Activated CD8-positive, alpha-beta memory T cell treated with anti-CD3 and anti-CD28 coated beads, Interleukin-2, amount 50 U/mL, for 1 hour (primary cell): ENCODE data around the gene MAP7D2.
"Not testable (repeated sequence)": the region's sequence is repeated elsewhere in the genome, so short reads cannot be mapped to it uniquely, and the experiment has no call there.

Experiments used
- DNase-seq: peaks from one replicate; pipeline ENCODE4 v3.0.0-alpha.2; 2020; ENCODE audit errors: extremely low read depth

The MAP7D2 gene

DNA sequence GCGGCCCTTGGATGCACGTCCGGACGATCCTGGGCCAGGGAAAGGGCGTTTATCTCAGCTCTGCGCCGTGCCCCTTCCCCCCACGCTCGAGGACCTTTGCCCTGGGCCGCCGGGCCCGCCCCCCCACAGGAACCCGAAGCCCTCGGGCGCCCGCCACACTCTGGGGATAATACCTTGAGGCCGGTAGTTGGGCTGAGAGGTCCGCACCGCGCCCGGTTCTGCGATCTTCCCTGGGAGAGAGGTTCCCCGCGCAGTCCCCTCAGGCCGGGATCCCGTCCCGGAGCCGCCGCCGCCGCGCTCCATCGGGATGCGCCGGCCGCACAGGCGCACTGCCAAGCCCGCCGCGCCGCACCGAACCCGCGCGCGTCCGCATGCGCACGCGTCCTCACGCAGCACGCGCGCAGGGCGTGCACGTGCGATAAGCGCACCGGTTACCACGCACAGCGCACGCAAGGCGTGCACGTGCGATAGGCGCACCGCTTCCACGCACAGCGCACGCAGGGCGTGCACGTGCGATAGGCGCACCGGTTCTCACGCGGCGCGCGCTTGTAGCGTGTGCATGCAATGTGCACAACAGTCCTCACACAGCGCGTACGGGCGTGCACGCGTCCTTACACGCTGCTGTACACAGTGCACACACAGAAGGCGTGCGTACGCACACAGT lies at the start of gene MAP7D2:
MAP7D2 (minus strand) TSS at position 331 of the 664 bp plus-strand sequence; CDS start at position 303, 28 bp downstream.
- DNase-seq, result no peak

GRCh38 chrX:20162516-20162915 lies 45.8 kb upstream of the MAP7D2 start:
- not testable (repeated sequence) for DNase-seq

DNA sequence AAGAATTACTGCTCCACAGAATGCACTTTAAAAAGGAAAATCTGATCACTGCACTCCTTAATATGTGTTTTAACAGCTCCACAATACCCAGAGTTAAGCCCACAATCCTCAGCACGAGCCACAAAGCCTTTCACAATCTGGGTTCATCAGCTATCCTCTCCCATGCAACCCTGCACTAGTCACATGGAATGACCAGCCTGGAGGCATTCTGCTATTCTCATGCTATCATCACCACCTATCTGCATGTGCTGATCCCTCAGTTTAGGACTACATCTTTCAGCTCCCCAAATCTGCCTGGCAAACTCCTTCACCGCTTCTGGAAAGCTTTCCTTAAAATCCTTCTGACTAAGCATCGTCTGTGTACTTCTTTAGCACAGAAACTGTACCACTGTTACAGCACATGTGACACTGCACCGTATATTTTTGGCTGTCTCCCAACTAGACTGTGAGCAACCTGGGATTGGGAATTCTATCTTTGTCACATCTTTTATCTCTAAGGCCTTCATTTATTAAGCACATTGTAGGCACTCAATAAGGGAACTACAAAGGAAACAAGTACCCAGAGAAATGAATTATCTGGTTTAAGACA lies 43.2 kb upstream of the MAP7D2 start:
- no peak for DNase-seq

DNA sequence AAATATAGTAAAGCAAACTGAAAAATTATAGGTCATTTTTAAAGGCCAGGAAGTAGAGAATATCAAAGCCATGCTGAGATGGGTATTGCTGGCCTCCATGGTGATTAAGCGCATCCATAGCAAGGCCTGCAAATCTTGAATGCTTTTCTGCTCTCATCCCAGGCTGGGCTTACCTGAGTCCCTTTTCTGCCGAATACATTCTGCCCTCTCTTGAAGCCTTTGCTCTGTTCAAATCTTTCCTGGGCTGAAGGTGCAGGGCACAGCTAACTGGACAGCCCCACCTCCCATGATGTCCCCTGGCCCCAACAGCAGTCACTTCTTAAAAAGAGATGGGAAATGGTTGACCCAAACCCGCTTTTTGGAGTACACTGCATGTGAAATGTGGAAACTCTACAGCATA lies 35.0 kb upstream of the MAP7D2 start:
- DNase-seq, result no peak

- DNase-seq, result no peak
Measured at GRCh38 chrX:20149326-20149725, 32.6 kb upstream of the MAP7D2 start.

DNA sequence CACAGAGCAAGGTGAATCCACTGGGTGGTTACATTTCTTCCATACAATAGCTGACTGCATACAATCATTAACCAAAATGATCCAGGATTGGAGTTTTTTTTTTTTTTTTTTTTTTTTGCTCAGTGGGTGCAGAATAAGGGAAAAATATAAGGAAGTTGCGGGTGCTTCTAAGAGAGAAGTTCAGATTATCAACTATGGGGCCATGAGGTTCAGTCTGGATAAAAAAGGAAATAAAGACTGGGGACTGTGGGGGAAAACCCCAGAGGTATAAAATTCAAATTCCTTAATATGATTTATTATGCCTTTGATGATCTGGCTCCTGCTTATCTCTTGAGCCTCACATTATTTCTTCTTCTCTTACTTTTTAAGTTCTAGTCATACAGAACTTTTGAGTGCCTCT lies 30.9 kb upstream of the MAP7D2 start:
- no peak for DNase-seq

DNA sequence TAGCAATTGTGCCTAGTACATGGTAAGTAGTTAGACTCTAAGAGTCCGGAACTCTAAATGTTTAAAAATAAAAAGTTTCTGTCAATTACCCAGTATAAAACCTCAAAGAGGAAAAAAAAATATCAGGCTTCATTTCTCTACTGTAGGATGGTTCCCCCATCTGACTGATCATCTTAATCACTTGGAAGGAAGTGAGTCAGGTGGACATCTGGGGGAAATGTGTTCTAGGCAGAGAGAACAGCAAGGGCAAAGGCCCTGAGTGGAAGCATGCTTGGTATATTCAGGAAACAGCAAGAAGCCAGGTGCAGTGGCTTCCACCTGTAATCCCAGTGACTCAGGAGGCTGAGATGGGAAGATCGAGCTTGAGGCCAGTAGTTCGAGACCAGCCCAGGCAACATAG lies 27.8 kb upstream of the MAP7D2 start:
- no peak for DNase-seq

DNA sequence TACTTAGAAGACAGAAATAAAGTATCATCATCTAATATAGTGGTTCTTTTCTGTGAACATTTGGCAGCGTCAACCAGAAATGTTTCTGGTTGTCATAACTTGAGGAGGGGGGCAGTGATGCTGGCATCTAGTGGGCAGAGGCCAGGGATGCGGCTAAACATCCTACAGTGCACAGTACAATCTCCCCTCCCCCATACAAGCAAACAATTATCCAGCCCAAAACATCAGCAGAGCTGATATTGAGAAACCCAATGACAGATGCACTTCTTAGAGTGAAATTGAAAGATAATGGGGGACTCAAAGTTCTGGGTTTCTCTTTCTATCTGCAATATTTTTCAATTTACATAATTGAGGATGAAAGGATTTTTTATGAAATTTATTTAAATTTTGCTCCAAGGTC lies 26.9 kb upstream of the MAP7D2 start:
- no peak for DNase-seq

DNA sequence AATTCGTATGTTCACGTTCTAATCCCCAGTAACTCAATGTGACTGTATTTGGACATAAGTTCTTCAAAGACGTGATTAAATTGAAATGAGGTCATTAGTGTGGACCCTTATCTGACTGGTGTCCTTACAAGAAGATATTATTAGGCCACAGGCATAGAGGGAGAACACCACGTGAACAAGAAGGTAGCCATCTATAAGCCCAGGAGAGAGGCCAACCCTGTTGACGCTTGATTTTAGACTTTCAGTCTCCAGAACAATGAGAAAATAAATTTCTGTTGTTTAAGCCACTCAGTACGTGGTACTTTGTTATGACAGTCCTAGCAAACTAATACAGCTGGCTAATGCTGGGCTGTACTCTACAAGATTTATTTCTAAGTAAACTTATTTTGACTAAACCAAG lies 26.4 kb upstream of the MAP7D2 start:
- no peak for DNase-seq

DNA sequence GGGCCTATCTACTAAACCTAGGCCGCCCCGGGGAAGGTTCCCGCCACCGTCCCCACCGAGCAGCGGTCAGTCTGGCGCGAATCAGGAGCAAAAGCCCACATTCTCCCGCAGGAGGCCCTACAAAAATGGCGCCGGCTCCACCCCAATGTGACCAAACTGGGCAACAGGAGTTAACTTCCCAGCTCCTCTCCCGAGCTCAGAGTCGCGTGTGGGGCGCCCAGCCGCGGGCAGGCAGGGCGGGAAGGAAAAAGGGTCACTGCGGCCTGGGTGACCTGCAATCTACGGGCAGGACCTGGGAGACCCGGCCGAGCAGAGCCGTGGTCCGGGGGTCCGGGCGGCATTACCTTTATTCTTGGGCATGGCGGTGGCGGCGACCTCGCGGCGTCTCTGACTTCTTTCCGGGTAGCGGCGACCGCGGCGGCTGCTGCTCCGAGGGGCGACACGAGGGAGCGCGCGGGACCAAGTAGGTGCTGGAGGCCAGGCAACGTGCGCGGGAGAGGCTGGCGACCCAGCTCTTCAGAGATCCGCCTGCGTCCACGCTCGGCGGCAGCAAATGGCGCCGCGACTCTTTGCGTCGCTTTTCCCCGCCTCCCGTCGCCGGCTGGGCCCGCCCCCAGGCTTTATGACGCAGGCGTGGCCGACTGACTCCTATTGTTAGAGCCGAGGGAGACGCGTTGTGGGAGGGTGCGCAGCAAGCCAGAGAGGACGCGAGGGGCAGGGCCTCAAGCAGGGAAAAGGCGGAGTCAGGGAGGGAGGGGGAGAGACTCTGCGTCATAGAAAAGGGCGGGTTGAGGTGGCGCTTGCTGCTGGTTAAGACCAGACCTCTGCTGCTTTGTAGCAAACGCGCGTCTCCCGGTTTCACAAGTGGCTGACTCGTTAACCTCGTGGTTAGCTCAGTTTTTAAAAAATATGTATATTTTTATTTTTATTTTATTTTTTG lies 24.8 kb upstream of the MAP7D2 start, which contains the start of gene EIF1AX:
EIF1AX (minus strand) TSS at position 558 of the 940 bp plus-strand sequence; CDS start at position 360, 198 bp downstream.
- peak; percentile 97 for DNase-seq

- DNase-seq, result no peak
Measured at GRCh38 chrX:20140420-20140819, 23.7 kb upstream of the MAP7D2 start.

DNA sequence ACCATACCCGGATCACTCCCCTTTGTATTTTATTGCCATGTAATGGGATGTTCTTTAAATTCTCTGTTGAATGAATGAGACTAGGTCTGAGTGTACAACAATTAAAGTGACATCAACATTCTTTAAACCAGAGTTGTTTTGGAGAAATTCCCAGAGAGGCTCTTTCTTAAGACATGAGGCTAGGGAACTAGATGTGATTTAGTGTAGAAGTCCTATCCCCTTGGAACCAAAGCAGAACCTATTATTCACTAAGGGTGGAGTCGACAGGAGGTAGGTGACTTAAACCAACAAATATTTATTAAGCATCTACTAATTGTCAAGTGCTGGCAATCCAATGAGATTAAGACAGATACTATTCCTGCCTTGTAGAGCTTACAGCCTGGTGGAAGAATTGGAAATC lies 23.3 kb upstream of the MAP7D2 start:
- DNase-seq, result no peak

GRCh38 chrX:20135944-20136343 lies 19.2 kb upstream of the MAP7D2 start:
- DNase-seq, result no peak

DNA sequence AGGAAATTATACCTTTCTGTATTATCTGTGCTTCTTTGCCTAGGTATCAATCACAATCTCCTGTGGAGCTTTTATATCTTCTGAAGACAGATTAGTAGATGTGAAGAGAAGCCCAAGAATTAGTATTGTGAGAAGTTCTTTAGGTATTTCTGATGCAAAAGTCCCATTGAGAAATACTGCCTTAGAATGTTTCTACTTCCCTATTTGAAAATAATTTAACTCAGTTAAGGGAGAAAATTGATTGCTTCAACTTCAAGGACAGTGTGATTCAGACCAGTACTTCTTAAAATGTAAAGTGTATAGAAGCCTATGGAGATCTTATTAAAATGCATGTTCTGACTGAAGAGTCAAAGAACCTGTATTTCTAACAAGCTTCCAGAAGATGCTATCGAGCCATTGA lies 16.0 kb upstream of the MAP7D2 start:
- no peak for DNase-seq

DNA sequence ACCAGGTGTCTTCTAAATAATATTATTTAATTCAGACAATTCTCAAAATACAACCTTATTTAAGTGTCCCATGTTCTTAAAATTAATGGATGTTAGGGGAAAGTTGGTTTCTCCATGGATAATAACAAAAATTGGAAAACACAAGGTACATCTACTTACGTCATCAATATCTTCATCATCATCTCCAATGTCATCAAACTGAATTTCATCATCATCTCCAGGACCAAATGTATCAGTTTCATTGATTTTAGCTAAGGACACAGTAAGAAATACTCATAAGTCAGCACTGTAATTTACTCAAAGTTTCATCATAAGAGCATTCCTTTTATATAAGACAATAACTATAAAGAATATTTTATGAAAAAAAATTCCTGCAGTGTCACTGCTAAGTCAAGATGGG lies 13.7 kb upstream of the MAP7D2 start:
- no peak for DNase-seq

DNA sequence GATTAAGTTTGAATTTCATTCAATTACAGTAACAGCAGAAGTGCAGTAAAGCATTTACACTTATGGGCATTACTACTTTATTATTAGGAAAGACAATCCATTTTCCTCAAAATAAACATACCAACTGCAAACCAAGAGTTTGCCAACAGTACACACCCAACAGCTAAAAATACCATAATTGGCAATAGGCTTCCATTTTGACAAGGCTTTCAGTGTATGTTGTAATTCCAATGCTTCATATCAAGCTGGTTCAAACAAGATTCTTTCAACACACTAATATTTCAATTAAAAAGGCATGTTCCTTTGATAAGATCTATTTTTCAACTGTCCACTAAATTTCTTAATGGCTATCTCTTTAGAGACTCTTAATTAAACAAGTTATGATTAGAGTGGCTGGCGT lies 12.8 kb upstream of the MAP7D2 start:
- no peak for DNase-seq

DNA sequence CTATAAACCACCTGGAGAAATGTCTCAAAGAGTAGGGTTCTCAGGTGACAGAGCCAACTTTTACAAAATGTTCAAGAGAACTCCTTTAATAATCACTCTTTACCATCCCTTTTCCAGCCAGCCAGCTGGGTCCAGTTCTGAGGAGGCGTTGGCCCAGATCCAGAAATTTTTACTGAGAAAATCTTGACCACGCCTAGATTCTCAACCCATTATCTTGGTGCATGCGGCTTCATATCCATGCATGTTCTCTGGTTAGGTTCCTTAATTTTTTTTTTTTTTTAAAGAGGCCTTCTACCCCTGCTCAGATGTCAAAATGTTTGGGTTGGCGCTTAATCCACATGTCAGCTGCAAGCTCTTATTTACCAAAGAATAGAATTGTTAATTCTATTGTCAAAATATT lies 12.0 kb upstream of the MAP7D2 start:
- no peak for DNase-seq

DNA sequence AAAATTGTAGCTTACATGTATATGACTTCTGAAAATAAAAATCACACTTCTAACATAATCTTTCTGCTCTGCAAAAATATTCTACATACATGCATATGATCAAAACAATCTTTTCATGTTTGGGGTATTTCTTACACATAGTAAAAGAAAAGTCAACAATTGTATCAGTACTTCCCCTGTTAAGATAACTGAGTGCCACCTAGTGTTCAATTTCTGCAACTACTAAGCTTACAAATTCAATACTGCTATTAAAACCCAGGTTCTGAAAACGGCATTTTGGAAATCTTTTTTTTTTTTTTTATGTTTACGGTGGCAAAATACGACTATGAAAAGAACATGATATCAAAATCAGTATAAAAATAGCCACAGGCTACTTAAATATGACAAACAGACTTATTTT lies 10.7 kb upstream of the MAP7D2 start:
- not testable (repeated sequence) for DNase-seq

- DNase-seq, result not testable (repeated sequence)
Measured at GRCh38 chrX:20126833-20127232, 10.1 kb upstream of the MAP7D2 start.

DNA sequence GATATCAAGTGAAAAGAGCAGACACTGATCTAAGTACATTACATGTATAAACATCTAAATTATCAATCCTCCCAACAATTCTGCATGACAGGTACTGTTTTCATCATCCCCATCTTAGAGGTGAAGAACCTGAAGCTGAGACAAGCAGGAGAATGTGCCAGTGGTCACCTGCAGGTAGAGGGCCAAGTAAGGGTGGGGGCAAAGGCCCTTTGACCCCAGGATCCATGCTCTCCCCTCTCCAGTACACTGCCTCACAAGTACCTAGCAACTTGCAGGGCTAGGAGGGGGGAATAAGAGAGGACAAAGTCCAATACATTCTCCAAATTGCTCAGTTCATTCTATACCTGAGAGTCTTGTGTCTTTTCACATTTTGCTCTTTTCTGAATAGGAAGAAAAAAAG lies 8.3 kb upstream of the MAP7D2 start:
- DNase-seq, result no peak

GRCh38 chrX:20118065-20118824 lies 1.5 kb upstream of the MAP7D2 start:
- DNase-seq, result no peak

GRCh38 chrX:20116087-20116576 lies 575 bp downstream of the MAP7D2 start:
- no peak for DNase-seq
